ENCODE results near the gene TMEM154.

TMEM154 gene

DNA sequence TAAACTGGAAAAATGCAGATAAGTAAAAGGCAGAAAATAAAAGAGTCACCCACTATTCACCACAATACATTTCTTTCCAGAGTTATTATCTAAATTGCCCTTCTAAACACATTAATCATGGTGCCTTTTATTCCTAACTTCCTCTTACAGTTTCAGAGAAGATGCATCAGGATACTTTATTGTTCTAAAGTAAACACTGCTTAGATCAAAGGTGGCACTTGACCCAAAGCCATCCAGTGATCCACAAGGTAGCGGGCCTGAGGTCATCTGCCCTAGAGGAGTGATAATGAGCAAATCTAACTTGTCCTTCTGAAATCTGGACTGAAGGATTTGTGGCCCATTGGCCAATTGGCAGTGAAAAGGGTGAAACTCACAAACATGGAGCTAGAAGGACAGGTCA lies 12.0 kb upstream of the TMEM154 start:
- TF ChIP-seq ZNF565 (CRISPR knock-in tag; conservative IDR thresholded peaks at IDR 0.05; ENCODE audit: low read depth), result no peak
- no peak for TF ChIP-seq ZNF70 (CRISPR knock-in tag; IDR thresholded peaks at IDR 0.05)
- TF ChIP-seq RARB (CRISPR knock-in tag; IDR thresholded peaks at IDR 0.05), result no peak
- no peak for TF ChIP-seq ZFP3 (CRISPR knock-in tag; IDR thresholded peaks at IDR 0.05)
- TF ChIP-seq, protein P1, sequence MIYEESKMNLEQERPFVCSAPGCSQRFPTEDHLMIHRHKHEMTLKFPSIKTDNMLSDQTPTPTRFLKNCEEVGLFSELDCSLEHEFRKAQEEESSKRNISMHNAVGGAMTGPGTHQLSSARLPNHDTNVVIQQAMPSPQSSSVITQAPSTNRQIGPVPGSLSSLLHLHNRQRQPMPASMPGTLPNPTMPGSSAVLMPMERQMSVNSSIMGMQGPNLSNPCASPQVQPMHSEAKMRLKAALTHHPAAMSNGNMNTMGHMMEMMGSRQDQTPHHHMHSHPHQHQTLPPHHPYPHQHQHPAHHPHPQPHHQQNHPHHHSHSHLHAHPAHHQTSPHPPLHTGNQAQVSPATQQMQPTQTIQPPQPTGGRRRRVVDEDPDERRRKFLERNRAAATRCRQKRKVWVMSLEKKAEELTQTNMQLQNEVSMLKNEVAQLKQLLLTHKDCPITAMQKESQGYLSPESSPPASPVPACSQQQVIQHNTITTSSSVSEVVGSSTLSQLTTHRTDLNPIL (CRISPR knock-in tag; IDR thresholded peaks at IDR 0.05; ENCODE audit: low read depth), result no peak
- TF ChIP-seq TCF4 (CRISPR knock-in tag; IDR thresholded peaks at IDR 0.05; ENCODE audit: borderline replicate concordance), result no peak
- TF ChIP-seq, protein P2, sequence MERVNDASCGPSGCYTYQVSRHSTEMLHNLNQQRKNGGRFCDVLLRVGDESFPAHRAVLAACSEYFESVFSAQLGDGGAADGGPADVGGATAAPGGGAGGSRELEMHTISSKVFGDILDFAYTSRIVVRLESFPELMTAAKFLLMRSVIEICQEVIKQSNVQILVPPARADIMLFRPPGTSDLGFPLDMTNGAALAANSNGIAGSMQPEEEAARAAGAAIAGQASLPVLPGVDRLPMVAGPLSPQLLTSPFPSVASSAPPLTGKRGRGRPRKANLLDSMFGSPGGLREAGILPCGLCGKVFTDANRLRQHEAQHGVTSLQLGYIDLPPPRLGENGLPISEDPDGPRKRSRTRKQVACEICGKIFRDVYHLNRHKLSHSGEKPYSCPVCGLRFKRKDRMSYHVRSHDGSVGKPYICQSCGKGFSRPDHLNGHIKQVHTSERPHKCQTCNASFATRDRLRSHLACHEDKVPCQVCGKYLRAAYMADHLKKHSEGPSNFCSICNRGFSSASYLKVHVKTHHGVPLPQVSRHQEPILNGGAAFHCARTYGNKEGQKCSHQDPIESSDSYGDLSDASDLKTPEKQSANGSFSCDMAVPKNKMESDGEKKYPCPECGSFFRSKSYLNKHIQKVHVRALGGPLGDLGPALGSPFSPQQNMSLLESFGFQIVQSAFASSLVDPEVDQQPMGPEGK (CRISPR knock-in tag; IDR thresholded peaks at IDR 0.05; ENCODE audit: borderline replicate concordance), result no peak
- no peak for TF ChIP-seq ZNF8 (CRISPR knock-in tag; IDR thresholded peaks at IDR 0.05)
- TF ChIP-seq, protein P3, sequence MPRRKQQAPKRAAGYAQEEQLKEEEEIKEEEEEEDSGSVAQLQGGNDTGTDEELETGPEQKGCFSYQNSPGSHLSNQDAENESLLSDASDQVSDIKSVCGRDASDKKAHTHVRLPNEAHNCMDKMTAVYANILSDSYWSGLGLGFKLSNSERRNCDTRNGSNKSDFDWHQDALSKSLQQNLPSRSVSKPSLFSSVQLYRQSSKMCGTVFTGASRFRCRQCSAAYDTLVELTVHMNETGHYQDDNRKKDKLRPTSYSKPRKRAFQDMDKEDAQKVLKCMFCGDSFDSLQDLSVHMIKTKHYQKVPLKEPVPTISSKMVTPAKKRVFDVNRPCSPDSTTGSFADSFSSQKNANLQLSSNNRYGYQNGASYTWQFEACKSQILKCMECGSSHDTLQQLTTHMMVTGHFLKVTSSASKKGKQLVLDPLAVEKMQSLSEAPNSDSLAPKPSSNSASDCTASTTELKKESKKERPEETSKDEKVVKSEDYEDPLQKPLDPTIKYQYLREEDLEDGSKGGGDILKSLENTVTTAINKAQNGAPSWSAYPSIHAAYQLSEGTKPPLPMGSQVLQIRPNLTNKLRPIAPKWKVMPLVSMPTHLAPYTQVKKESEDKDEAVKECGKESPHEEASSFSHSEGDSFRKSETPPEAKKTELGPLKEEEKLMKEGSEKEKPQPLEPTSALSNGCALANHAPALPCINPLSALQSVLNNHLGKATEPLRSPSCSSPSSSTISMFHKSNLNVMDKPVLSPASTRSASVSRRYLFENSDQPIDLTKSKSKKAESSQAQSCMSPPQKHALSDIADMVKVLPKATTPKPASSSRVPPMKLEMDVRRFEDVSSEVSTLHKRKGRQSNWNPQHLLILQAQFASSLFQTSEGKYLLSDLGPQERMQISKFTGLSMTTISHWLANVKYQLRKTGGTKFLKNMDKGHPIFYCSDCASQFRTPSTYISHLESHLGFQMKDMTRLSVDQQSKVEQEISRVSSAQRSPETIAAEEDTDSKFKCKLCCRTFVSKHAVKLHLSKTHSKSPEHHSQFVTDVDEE (CRISPR knock-in tag; IDR thresholded peaks at IDR 0.05), result no peak
- no peak for ATAC-seq

DNA sequence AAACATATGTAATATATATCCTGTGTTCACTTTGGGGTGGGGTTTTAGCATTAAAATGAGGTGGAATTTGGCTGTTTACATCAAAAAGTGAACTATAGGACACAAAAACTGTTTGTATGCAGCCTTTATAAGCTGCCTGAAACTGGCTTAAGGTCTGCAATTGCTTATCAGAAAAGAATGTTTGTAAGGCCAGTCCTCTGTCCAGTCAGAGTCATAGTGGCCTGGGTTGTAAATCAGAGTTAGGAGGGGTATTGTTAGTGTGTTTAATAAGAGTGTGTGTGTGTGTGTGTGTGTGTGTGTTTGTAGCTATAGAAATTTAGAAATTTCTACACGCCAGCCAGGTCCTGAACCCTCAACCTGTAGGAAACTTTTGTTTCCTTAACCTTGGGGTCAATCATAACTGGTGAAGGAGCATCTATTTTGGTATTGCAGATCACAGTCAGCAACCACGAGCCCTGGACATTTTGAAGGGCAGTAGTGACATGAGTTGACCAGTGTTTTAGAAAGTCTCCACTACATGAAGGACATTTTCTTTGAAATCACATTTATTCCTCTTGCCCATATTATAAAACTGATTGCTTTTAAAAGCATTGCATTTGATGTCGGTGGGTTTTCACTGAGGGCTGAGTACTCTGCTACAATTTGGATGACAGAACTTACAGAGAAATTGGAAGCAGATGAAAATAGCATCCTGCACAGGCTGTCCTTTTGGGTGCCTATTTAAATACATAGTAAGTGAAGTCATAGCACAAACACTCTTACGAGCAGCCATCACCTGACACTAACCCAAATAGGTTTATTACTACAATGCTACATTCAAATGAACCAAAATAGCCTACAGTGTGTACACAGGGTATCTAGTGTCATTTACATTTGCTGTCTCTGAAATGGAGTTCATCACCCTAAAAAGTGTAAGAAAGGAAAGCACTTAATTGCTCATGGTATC lies 11.2 kb upstream of the TMEM154 start:
- TF ChIP-seq ZNF70 (CRISPR knock-in tag; IDR thresholded peaks at IDR 0.05), result no peak
- TF ChIP-seq, protein P2 (CRISPR knock-in tag; IDR thresholded peaks at IDR 0.05; ENCODE audit: borderline replicate concordance), result no peak
- TF ChIP-seq, protein P4, sequence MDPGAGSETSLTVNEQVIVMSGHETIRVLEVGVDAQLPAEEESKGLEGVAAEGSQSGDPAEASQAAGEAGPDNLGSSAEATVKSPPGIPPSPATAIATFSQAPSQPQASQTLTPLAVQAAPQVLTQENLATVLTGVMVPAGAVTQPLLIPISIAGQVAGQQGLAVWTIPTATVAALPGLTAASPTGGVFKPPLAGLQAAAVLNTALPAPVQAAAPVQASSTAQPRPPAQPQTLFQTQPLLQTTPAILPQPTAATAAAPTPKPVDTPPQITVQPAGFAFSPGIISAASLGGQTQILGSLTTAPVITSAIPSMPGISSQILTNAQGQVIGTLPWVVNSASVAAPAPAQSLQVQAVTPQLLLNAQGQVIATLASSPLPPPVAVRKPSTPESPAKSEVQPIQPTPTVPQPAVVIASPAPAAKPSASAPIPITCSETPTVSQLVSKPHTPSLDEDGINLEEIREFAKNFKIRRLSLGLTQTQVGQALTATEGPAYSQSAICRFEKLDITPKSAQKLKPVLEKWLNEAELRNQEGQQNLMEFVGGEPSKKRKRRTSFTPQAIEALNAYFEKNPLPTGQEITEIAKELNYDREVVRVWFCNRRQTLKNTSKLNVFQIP (CRISPR knock-in tag; IDR thresholded peaks at IDR 0.05; ENCODE audit: borderline replicate concordance, low read depth), result no peak
- no peak for ATAC-seq

DNA sequence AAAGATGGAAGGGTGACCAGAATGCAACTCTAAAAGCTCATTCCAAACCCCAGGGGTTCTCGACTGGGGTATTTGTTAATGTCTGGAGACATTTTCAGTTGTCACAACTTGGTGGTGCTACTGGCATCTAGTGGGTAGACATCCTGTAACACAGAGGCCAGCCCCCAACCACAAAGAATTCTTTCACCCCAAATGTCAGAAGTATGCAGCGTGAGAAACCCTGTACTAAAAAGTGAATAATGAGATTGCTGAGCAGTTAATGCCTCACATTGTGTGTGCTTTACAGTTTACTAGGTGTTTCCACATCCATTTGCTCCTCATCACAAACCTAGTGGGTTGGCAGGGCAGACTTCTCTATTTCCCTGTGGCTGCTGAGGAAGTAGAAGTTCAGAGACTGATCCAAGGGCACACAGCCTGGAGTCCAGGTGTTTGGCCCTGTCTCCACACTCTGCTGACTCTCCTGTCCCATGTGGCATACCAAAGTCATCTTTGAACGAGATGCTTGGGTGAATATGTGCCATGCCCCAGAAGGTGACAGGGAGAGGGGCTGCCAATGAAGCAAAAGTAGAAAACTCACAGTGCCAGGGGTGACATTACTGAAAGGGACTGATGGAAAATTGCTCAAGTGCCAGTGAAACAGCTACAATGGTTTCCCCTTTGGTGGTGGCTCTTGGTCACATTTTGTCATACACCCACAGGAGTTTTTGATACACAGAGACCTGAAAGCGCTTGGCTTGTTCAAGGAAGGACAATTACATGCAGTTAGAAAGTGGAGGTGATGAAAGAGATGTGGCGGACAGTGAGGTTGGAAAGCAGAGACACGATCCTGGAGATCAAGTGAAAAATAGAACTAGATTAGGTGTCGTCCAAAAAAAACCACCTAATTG lies 10.1 kb upstream of the TMEM154 start:
- no peak for ATAC-seq
- no peak for TF ChIP-seq OSR1 (CRISPR knock-in tag; IDR thresholded peaks at IDR 0.05)
- TF ChIP-seq ZNF565 (CRISPR knock-in tag; conservative IDR thresholded peaks at IDR 0.05; ENCODE audit: low read depth), result no peak
- TF ChIP-seq ESRRG (CRISPR knock-in tag; IDR thresholded peaks at IDR 0.05), result no peak
- TF ChIP-seq ZNF70 (CRISPR knock-in tag; IDR thresholded peaks at IDR 0.05), result no peak
- no peak for TF ChIP-seq ISL1 (CRISPR knock-in tag; IDR thresholded peaks at IDR 0.05)
- TF ChIP-seq, protein P4 (CRISPR knock-in tag; IDR thresholded peaks at IDR 0.05; ENCODE audit: borderline replicate concordance, low read depth), result no peak
- TF ChIP-seq GLIS3 (CRISPR knock-in tag; IDR thresholded peaks at IDR 0.05), result no peak
- no peak for TF ChIP-seq PPARA (CRISPR knock-in tag; IDR thresholded peaks at IDR 0.05; ENCODE audit: borderline replicate concordance)
- TF ChIP-seq TCF4 (CRISPR knock-in tag; IDR thresholded peaks at IDR 0.05; ENCODE audit: borderline replicate concordance), result no peak
- TF ChIP-seq ZFP30 (CRISPR knock-in tag; IDR thresholded peaks at IDR 0.05), result no peak
- TF ChIP-seq SNAI2 (CRISPR knock-in tag; IDR thresholded peaks at IDR 0.05), result no peak
- TF ChIP-seq, protein P1 (CRISPR knock-in tag; IDR thresholded peaks at IDR 0.05; ENCODE audit: low read depth), result no peak
- no peak for TF ChIP-seq BACH2 (CRISPR knock-in tag; IDR thresholded peaks at IDR 0.05; ENCODE audit: borderline replicate concordance)
- TF ChIP-seq, protein P2 (CRISPR knock-in tag; IDR thresholded peaks at IDR 0.05; ENCODE audit: borderline replicate concordance), result no peak
- TF ChIP-seq ARNTL (CRISPR knock-in tag; IDR thresholded peaks at IDR 0.05; ENCODE audit: borderline replicate concordance, low read depth), result no peak
